Tibial artery (tissue), 4 donors: ENCODE results near the gene HIPK2.

ENCODE experiments used
- DNase-seq, 2 donors: peaks; one replicate each; pipeline ENCODE4 v3.0.0-alpha.2; 2019
- H3K27ac ChIP-seq, 2 donors: fragments of 200-600 bp; sonication (generic) in 1 of 2; 1 replicate in 1 of 2; 2 replicates in 1 of 2; pipeline ENCODE4 v1.5.1; 2018 to 2019; ENCODE audit warnings: mild to moderate bottlenecking in 1 of 2
- H3K27me3 ChIP-seq, 2 donors: fragments of 200-600 bp; sonication (generic) in 1 of 2; one replicate each; pipeline versions ENCODE4 v1.5.1 to v1.6.0; 2016 to 2019
- H3K36me3 ChIP-seq, 3 donors: fragments of 200-600 bp; sonication (generic) in 2 of 3; one replicate each; pipeline ENCODE4 v1.5.1; 2016 to 2019; ENCODE audit warnings: mild to moderate bottlenecking in 2 of 3
- H3K4me1 ChIP-seq, 4 donors: fragments of 200-600 bp; sonication (generic) in 2 of 4; 1 replicate in 3 of 4; 2 replicates in 1 of 4; pipeline ENCODE4 v1.5.1; 2016 to 2019
- H3K4me3 ChIP-seq, 2 donors: fragments of 200-600 bp; sonication (generic) in 1 of 2; 1 replicate in 1 of 2; 2 replicates in 1 of 2; pipeline ENCODE4 v1.5.1; 2018 to 2019; ENCODE audit warnings: mild to moderate bottlenecking in 2 of 2
- H3K9me3 ChIP-seq, 3 donors: fragments of 200-600 bp; sonication (generic) in 1 of 3; one replicate each; pipeline ENCODE4 v1.5.1; 2016 to 2019
- CTCF ChIP-seq, 2 experiments: fragments of 200-600 bp in 1 of 2; fragments of 450-650 bp in 1 of 2; IDR thresholded peaks; one replicate each; pipeline ENCODE4 v1.5.1; 2017 to 2019; ENCODE audit warnings: antibody characterized with exemption in 2 of 2, mild to moderate bottlenecking in 1 of 2, moderate library complexity in 1 of 2
- intact Hi-C: fragments of 100-400 bp; cut with DNase I; formaldehyde crosslinking; loops from one replicate; pipeline ENCODE4 v1.15.0; 2023; ENCODE audit warnings: low total_unique reads

HIPK2 gene

GRCh38 chr7:139635526-139636302, 142.1 kb downstream of the HIPK2 start:
- DNase-seq = no peak
- no peak for TF ChIP-seq CTCF (IDR thresholded peaks at IDR 0.05)
- intact Hi-C loops = no loop called here

GRCh38 chr7:139634087-139634486, 143.7 kb downstream of the HIPK2 start:
- peaks cover 28 to 39% (median 30%) of the 10 kb centered on the region in 3 donors for H3K36me3 ChIP-seq
- no peak overlapping the region for H3K4me3 ChIP-seq
- H3K27ac ChIP-seq = no peak overlapping the region
- intact Hi-C loops = no loop called here
- no peak for DNase-seq
- TF ChIP-seq CTCF (IDR thresholded peaks at IDR 0.05) = no peak
- no peaks in the 10 kb centered on the region for H3K4me1 ChIP-seq
- no peaks in the 10 kb centered on the region for H3K27me3 ChIP-seq
- no peaks in the 10 kb centered on the region for H3K9me3 ChIP-seq

More at GRCh38 chr7:139635526-139636302, 142.1 kb downstream of the HIPK2 start:
- H3K36me3 ChIP-seq = peaks cover 14 to 30% (median 20%) of the 10 kb centered on the region in 3 donors
- no peaks in the 10 kb centered on the region for H3K27me3 ChIP-seq
- no peak overlapping the region for H3K4me3 ChIP-seq
- H3K27ac ChIP-seq = no peak overlapping the region
- H3K9me3 ChIP-seq = no peaks in the 10 kb centered on the region
- no peaks in the 10 kb centered on the region for H3K4me1 ChIP-seq

GRCh38 chr7:139631520-139632031, 146.2 kb downstream of the HIPK2 start:
- TF ChIP-seq CTCF (IDR thresholded peaks at IDR 0.05) = no peak
- Histone ChIP-seq H3K4me3 (no peak overlapping the region), H3K36me3 (peaks cover 52 to 64% (median 54%) of the 10 kb centered on the region in 3 donors), H3K27ac (no peak overlapping the region), H3K9me3 (no peaks in the 10 kb centered on the region), H3K4me1 (no peaks in the 10 kb centered on the region), H3K27me3 (no peaks in the 10 kb centered on the region)
- no peak for DNase-seq
- intact Hi-C loops = no loop called here

- Histone ChIP-seq H3K9me3 (no peaks in the 10 kb centered on the region), H3K27ac (no peak overlapping the region), H3K4me1 (no peaks in the 10 kb centered on the region), H3K27me3 (no peaks in the 10 kb centered on the region), H3K4me3 (no peak overlapping the region), H3K36me3 (peaks cover 59 to 70% (median 61%) of the 10 kb centered on the region in 3 donors)
- no peak for TF ChIP-seq CTCF (IDR thresholded peaks at IDR 0.05)
- intact Hi-C loops = no loop called here
- DNase-seq = no peak
These were observed 146.9 kb downstream of the HIPK2 start for GRCh38 chr7:139630643-139631519.

- H3K36me3 ChIP-seq = peaks cover 70 to 74% (median 72%) of the 10 kb centered on the region in 3 donors
- H3K27me3 ChIP-seq = no peaks in the 10 kb centered on the region
- no peaks in the 10 kb centered on the region for H3K9me3 ChIP-seq
- no peak for DNase-seq
- TF ChIP-seq CTCF (IDR thresholded peaks at IDR 0.05) = no peak
- H3K4me3 ChIP-seq = no peak overlapping the region
- intact Hi-C loops = no loop called here
- H3K27ac ChIP-seq = no peak overlapping the region
- no peaks in the 10 kb centered on the region for H3K4me1 ChIP-seq
These were observed 148.3 kb downstream of the HIPK2 start for GRCh38 chr7:139629392-139630082.
